ENCODE results near the gene LMNTD2.
A peak's percentile ranks its signal among the peaks of the same experiment; 100 is the strongest.

The LMNTD2 gene, protein sequence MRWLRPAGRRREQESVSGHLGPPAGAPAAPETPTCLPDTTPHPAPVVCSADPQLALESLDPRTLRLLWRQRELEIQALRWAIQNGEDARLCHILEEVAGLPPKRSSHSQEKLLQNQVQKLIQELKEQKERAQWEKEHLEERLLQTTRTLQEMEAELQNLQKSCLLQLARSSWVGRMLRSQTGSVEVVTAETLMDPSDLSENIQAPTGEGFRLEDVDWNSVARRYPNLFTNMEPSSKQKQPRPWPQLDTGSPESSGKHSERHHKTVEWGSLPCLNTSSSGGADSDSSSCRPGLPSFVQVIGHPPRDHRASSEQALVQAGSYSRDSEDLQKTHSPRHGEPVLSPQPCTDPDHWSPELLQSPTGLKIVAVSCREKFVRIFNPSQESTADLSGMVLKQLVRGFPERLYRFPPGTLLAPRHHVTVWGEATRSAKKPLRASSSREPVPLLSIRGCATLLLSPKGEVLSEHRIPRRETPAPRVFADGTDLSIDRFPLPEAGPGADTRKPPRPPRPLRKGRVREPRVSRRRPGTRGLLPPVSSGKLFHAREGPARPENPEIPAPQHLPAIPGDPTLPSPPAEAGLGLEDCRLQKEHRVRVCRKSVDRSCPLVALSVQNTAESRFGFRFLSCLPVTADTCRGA

DNA sequence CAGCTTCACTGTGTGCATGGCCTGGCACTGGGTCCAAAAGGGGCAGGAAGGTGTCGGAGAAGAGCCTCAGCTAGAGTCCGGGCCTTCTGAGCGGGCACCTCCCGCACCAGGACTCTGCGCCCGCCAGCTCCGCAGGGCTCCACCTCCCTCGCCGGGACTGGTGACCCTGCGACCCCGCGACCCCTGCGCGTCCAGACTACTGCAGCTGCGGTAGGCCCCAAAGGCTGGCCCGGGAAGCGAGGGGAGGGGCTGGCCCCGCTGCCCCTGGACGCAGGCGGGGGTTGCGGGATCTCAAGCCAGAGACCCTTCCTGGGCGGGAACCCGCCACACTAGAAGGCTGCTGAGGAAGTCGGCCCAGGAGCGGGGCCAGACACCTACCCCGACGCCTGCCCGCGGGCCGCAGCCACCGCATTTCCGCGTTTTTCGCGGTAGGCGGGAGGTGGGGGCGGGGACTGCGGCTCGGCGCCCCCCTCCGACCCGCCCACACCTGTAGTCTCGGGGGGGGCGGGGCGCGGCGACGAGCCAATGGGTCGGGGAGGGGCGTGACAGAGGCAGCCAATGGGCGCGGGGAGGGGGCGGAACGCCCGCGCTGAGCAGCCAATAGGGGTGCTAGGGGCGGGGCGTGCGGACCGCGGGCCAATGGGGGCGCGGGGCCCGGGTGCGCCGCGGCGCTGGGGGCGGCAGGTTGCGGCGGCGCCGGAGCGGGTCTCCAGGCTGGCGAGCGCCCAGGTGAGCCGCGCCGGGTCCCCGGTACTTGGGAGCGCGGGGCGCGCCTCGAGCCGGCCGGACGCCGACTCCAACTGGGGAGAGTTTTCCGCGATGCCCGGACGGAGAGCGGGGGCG is at the start of gene LMNTD2, which contains the start of gene RASSF7:
TSS of gene LMNTD2 (minus strand) at position 434 of the 843 bp plus-strand sequence. CDS start at position 412, 22 bp downstream.
TSS of gene RASSF7 (plus strand) at position 666 of the 843 bp plus-strand sequence. CDS start 799 bp downstream, outside the sequence.
- DNase-seq = peak; percentile 94

DNA sequence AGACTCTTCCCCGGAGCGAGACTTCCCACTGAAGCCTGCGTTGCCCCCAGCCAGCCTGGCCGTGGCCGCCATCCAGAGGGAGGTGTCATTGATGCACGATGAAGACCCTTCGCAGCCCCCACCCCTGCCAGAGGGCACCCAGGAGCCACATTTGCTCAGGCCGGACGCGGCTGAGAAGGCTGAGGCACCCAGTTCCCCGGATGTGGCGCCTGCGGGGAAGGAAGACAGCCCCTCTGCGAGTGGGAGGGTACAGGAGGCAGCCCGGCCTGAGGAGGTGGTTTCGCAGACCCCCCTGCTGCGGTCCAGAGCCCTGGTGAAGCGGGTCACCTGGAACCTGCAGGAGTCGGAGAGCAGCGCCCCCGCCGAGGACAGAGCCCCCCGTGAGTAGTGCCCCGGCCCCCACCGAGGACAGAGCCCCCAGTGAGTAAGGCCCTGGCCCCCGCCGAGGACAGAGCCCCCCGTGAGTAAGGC is 48.8 kb upstream of the LMNTD2 start:
- DNase-seq = no peak

- DNase-seq = no peak
These were observed 48.3 kb upstream of the LMNTD2 start for GRCh38 chr11:608791-609251.

DNA sequence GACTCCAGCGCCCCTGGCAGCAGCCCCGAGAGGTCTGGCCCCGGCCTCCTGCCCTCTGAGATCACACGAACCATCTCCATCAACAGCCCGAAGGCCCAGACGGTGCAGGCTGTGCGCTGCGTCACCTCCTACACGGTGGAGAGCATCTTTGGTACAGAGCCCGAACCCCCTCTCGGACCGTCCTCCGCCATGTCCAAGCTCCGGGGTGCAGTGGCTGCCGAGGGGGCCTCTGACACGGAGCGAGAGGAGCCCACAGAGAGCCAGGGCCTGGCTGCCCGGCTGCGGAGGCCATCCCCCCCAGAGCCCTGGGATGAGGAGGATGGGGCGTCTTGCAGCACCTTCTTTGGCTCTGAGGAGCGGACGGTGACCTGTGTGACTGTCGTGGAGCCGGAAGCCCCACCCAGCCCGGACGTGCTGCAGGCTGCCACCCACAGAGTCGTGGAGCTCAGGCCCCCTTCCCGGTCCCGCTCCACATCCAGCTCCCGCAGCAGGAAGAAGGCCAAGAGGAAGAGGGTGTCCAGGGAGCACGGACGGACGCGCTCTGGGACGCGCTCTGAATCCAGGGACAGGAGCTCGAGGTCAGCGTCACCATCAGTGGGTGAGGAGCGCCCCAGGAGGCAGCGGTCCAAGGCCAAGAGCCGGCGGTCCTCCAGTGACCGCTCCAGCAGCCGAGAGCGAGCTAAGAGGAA is 47.6 kb upstream of the LMNTD2 start:
- no peak for DNase-seq

- no peak for DNase-seq
These were observed 46.7 kb upstream of the LMNTD2 start for GRCh38 chr11:607020-607780.

- DNase-seq = no peak
These were observed 45.7 kb upstream of the LMNTD2 start for GRCh38 chr11:606245-606644.

DNA sequence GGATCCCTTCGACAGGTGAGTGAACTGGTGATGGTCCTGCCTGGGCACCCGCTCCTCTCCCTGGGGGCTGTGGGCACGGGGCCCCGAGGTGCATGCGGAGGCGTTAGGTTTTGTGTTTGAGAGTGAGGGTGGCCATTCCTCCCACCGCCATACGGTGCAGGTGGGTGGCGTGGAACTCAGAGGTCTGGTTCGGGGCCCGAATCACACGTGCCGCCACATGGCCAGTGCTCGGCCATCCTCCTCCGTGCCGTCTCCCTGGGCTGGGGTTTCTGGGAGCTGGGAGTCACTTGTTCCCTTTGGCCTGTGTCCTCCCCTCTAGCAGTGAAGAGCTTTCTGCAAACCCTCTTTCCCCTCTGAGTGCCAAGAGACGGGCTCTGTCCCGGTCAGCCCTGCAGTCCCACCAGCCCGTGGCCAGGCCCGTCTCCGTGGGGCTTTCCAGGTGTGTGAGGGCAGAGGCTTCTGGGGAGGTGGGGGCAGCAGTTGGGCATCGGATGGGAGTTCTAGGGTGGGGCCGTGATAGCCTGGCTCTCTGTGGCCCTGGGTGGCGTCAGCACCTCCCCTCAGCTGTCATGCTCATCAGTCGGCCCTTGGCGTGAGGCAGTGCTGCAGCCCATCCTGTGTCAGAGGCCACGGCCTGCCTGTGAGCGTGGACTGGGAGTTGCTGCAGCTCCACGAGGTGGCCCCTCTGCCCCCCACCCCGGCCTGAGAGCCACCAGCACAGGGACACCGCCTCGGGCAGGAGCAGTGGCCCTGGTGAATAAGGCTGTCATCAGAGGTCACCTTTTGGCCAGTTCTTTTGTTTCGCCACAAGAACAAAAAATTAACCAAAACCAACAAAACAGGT is 45.0 kb upstream of the LMNTD2 start:
- no peak for DNase-seq

GRCh38 chr11:603154-603553 is 42.6 kb upstream of the LMNTD2 start:
- DNase-seq = no peak

GRCh38 chr11:601573-602245 is 41.2 kb upstream of the LMNTD2 start:
- no peak for DNase-seq

DNA sequence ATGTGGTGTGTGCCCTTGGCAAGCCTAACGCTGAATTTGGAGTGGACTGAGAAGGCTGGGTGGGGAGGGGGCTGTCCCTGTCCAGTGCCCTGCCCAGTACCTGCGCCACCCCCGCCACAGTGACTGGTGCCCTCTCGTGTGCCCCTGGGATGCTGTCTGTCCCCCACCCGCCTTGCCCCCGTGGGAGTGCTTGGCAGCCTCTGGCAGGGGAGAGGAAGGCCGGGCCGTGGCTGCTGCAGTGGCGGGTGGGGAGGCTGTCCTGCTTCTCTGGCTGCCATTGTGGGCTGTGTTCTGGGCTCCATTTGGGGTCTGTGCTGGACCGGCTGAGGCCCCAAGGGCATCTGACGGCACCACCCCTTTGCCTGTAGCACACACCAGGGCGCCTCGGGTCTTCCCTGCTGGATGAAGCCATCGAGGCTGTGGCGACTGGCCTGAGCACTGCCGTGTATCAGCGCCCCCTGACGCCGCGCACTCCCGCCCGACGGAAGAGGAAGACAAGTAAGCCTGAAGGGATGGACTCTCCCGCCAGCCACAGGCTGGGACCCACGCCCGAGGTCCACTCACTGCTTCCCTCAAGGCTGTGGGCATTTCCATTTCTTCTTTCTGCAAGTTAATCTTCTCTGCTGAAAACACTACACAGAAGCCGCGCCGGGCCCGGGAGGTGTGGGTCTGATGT is 37.6 kb upstream of the LMNTD2 start:
- DNase-seq = no peak

DNA sequence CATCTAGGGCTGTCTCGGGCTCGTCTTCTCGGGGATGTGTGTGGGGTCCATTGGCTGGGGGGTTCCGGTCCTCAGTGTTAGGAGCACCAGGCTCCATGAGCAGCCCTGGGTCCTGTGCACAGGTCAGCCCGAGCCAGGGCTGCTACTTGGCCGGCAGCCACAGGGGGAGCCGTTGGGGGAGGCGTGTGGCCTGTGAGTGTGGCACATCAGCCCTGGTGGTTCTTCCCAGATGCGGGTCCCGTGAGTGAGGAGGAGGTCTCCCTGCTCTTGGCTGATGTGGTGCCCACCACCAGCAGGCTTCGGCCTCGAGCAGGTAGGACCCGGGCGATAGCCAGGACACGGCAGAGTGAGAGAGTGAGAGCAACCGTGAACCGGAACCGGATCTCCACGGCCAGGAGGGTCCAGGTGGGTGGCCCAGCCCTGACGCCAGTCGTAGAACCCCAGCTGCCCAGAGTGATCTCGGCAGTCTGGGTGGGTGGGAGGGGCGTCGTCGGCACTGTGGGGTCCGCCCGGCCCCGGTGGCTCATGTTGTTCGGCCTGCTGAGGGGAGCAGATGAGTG is 36.7 kb upstream of the LMNTD2 start:
- no peak for DNase-seq

DNA sequence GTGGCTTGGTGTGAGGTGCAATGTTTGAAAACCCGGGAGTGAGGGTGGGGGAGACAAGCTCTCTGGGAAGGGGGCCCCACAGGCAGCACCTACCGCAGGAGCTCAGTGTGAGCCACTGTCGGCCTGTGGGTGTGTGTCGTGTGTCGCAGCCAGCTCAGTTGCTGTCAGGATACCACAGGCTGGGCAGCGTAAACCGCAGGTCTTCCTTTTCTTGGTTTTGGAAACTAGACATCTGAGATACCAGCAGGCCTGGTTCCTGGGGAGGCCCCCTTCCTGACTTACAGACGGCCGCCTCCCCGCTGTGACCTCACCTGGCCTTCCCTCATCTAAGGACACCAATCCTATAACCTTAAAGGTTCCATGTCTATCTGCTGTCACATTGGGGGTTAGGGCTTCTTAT is 35.8 kb upstream of the LMNTD2 start:
- no peak for DNase-seq

DNA sequence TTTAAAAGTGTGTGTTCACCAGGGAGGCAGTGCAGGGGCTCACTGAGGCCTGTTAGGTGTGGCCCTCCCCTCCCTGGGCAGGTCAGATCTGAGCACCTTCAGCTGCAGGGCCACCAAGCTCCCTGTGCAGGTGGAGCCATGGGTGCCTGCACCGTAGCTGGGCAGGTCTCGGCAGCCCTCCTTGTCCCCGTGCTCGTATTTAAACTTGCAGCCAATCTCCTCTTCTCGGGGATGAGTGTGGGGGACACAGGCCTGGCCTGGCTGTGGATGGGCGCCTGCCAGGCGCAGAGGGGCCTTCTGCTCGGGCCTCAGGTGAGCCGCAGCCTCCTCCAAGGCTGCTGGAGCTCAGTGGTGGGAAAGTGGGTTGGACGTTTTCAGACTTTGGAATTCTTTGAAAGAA is 34.9 kb upstream of the LMNTD2 start:
- no peak for DNase-seq

DNA sequence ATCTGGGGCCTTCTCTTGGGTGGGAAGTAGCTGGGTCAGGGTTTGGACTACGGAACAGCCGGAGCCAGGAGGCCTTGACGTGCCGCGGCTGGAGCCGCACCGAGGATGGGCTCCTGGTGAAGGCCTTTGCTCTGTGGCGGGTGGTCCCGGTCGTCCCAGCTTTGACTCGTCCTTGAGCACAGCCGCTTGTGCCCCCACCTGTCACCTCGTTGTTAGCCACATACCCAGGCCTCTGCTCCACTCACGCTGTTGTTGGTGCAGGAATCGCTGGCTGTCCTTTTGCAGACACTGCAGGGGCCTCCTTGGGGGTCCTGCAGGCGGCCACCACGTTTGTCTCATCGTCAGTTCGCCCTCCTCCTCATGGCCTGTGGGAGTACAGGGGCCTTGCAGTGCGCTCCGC is 32.8 kb upstream of the LMNTD2 start:
- no peak for DNase-seq

GRCh38 chr11:592918-593317 is 32.4 kb upstream of the LMNTD2 start:
- DNase-seq = no peak

GRCh38 chr11:592501-592900 is 32.0 kb upstream of the LMNTD2 start:
- DNase-seq = no peak

GRCh38 chr11:590997-591396 is 30.5 kb upstream of the LMNTD2 start:
- DNase-seq = no peak

- no peak for DNase-seq
These were observed 29.3 kb upstream of the LMNTD2 start for GRCh38 chr11:589798-590197.

GRCh38 chr11:587978-588380 is 27.4 kb upstream of the LMNTD2 start:
- no peak for DNase-seq

Measured in OCI-M1 (cell line).